ENCODE measurements around the gene TRIM38. TPM values are rescaled to one million over a fixed set of nuclear protein-coding genes. Genes with fewer than 3 reads are reported as not detected.

TRIM38 gene
- total RNA-seq, 2 experiments from 2014 or later = 24.9 TPM

GRCh38 chr6:26026833-26027490 lies 64.4 kb downstream of the TRIM38 start:
- H3K36me3 Mint-ChIP-seq (ENCODE audit: low read depth) = peaks cover 10% of the 10 kb centered on the region
- H3K27ac Mint-ChIP-seq = peak overlapping the region; percentile 98
- intact Hi-C loops (cut with DNase I, micrococcal nuclease) = loop anchor here (1.0 to 10.0 kb wide), 7 partner anchors 16 to 1808 kb away; a partner anchor contains a TSS
- peaks cover 54% of the 10 kb centered on the region for H3K4me1 Mint-ChIP-seq
- H3K4me3 Mint-ChIP-seq = peak overlapping the region; percentile 81
- H3K9me3 Mint-ChIP-seq (ENCODE audit: low read depth) = no peaks in the 10 kb centered on the region
- ATAC-seq (peak; percentile 57), DNase-seq (peak; percentile 94)
- ChIA-PET POLR2A (interaction anchor here (0.8 to 10.8 kb wide), 22 partner anchors 9 to 1866 kb away, joined by 3 to 571 read pairs (median 6); partner anchors contain the start of gene TRIM38), CTCF (interaction anchor here (0.6 to 2.5 kb wide), 19 partner anchors 11 to 1844 kb away, joined by 3 to 25 read pairs (median 4); a partner anchor contains a TSS)
- H3K27me3 Mint-ChIP-seq = no peaks in the 10 kb centered on the region

GRCh38 chr6:26027491-26028211 lies 65.0 kb downstream of the TRIM38 start:
- Mint-ChIP-seq H3K4me3 (peak overlapping the region; percentile 81), H3K4me1 (peaks cover 49% of the 10 kb centered on the region), H3K9me3 (ENCODE audit: low read depth) (no peaks in the 10 kb centered on the region), H3K36me3 (ENCODE audit: low read depth) (peaks cover 10% of the 10 kb centered on the region), H3K27me3 (no peaks in the 10 kb centered on the region), H3K27ac (peak overlapping the region; percentile 98)
- POLR2A ChIA-PET = interaction anchor here (1.9 to 10.8 kb wide), 5 partner anchors 18 to 1120 kb away, joined by 9 to 571 read pairs (median 25); a partner anchor contains a TSS
- CTCF ChIA-PET = no interaction called here
- ATAC-seq (no peak), DNase-seq (no peak)
- intact Hi-C loops (cut with DNase I, micrococcal nuclease) = loop anchor here (1.0 to 10.0 kb wide), 6 partner anchors 16 to 1807 kb away; a partner anchor contains a TSS

DNA sequence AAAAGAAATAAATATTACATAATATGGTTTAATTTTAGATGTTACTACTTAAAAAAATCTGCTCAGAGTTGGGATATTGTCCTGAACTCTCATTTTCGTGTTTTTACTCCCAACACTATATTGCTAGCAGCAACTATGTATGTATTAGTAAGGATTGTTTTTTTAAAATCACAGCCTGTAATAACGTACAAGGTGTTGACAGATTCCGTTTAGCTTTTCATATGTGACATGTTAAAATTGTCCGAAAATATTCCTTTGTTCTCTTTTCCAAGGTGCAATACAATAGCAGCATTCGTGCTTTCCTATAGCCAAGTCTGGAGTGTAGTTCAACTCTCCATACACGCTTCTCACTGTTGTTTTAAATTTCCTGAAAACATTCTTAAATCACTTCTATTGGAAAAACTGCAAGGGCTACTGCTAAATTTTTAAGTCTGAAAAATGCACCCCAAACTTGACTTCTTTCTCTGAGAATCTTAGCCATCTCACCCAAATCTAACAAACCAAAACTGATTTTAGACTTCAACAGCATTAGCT lies 65.7 kb downstream of the TRIM38 start:
- ChIA-PET POLR2A (interaction anchor here (1.2 to 10.8 kb wide), 3 partner anchors 11 to 1119 kb away, joined by 4 to 571 read pairs (median 9); a partner anchor contains a TSS), CTCF (interaction anchor here (1.4 kb wide), 1 partner anchor 24 kb away, joined by 3 read pairs; no protein-coding TSS in a partner anchor)
- intact Hi-C loops (cut with DNase I, micrococcal nuclease) = loop anchor here (10.0 kb wide), 1 partner anchor 1807 kb away; a partner anchor contains a TSS
- Mint-ChIP-seq H3K27ac (peak overlapping the region; percentile 98), H3K4me1 (peaks cover 50% of the 10 kb centered on the region), H3K9me3 (ENCODE audit: low read depth) (no peaks in the 10 kb centered on the region), H3K36me3 (ENCODE audit: low read depth) (peaks cover 10% of the 10 kb centered on the region), H3K27me3 (no peaks in the 10 kb centered on the region), H3K4me3 (no peak overlapping the region)
- no peak for ATAC-seq
- no peak for DNase-seq

DNA sequence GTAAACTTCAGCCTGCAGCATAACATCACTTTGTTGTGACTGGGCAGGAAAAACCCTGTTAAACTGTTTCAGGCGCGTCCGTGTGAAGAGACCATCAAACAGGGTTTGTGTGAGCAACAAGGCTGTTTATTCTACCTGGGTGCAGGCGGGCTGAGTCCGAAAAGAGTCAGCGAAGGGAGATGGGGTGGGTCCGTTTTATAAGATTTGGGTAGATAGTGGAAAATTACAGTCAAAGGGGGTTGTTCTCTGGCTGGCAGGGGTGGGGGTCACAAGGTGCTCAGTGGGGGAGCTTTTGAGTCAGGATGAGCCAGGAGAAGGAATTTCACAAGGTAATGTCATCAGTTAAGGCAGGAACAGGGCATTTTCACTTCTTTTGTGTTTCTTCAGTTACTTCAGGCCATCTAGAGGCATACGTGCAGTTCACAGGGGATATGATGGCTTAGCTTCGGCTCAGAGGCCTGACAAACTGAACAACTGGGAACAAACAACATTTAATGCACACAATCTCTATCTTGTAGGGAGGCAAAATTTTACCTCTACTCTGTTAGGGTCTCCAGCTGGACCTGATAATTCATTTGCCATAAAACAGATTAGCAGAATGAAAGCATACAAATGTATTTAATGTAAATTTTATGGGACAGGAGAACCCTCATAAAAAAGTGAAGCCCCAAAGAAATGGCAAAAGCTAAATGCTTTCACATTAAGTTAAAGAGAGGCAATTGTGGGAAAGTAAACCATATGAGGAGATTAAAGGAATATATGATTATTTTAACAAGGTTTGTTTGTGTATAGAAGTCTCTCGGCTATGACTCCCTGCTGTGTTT lies 66.4 kb downstream of the TRIM38 start:
- Mint-ChIP-seq H3K9me3 (ENCODE audit: low read depth) (no peaks in the 10 kb centered on the region), H3K36me3 (ENCODE audit: low read depth) (peaks cover 10% of the 10 kb centered on the region), H3K4me3 (peak overlapping the region; percentile 20), H3K27me3 (no peaks in the 10 kb centered on the region), H3K27ac (peak overlapping the region; percentile 86), H3K4me1 (peaks cover 55% of the 10 kb centered on the region)
- intact Hi-C loops (cut with DNase I, micrococcal nuclease) = loop anchor here (10.0 kb wide), 1 partner anchor 1806 kb away; a partner anchor contains a TSS
- DNase-seq (no peak), ATAC-seq (no peak)
- ChIA-PET CTCF (interaction anchor here (1.0 to 3.5 kb wide), 4 partner anchors 8 to 24 kb away, joined by 3 to 8 read pairs (median 3); a partner anchor contains a TSS), POLR2A (interaction anchor here (1.2 to 10.8 kb wide), 3 partner anchors 7 to 16 kb away, joined by 4 to 571 read pairs (median 179); a partner anchor contains a TSS)

GRCh38 chr6:26029570-26029856 lies 66.9 kb downstream of the TRIM38 start:
- Mint-ChIP-seq H3K4me3 (no peak overlapping the region), H3K27ac (peak overlapping the region; percentile 86), H3K9me3 (ENCODE audit: low read depth) (no peaks in the 10 kb centered on the region), H3K36me3 (ENCODE audit: low read depth) (peaks cover 10% of the 10 kb centered on the region), H3K27me3 (no peaks in the 10 kb centered on the region), H3K4me1 (peaks cover 60% of the 10 kb centered on the region)
- intact Hi-C loops (cut with DNase I, micrococcal nuclease) = loop anchor here (10.0 kb wide), 1 partner anchor 1805 kb away; a partner anchor contains a TSS
- ATAC-seq (no peak), DNase-seq (no peak)
- CTCF ChIA-PET = interaction anchor here (1.0 to 3.5 kb wide), 4 partner anchors 9 to 23 kb away, joined by 3 to 8 read pairs (median 3); a partner anchor contains a TSS
- POLR2A ChIA-PET = interaction anchor here (1.2 to 10.8 kb wide), 3 partner anchors 8 to 16 kb away, joined by 4 to 571 read pairs (median 179); a partner anchor contains a TSS

- Mint-ChIP-seq H3K4me3 (peak overlapping the region; percentile 81), H3K9me3 (ENCODE audit: low read depth) (no peaks in the 10 kb centered on the region), H3K27ac (peak overlapping the region; percentile 74), H3K36me3 (ENCODE audit: low read depth) (peaks cover 10% of the 10 kb centered on the region), H3K27me3 (no peaks in the 10 kb centered on the region), H3K4me1 (peaks cover 62% of the 10 kb centered on the region)
- DNase-seq = no peak
- CTCF ChIA-PET = interaction anchor here (1.0 to 4.4 kb wide), 8 partner anchors 9 to 38 kb away, joined by 3 to 49 read pairs (median 6); a partner anchor contains a TSS
- POLR2A ChIA-PET = interaction anchor here (1.5 to 10.8 kb wide), 6 partner anchors 8 to 159 kb away, joined by 3 to 571 read pairs (median 68); a partner anchor contains a TSS
- intact Hi-C loops (cut with DNase I, micrococcal nuclease) = loop anchor here (5.0 to 10.0 kb wide), 2 partner anchors 1782 to 1805 kb away; a partner anchor contains a TSS
- ATAC-seq = no peak
Measured at GRCh38 chr6:26029857-26030653, 67.5 kb downstream of the TRIM38 start.

GRCh38 chr6:26030716-26031115 lies 68.1 kb downstream of the TRIM38 start:
- Mint-ChIP-seq H3K27ac (peak overlapping the region; percentile 74), H3K9me3 (ENCODE audit: low read depth) (no peaks in the 10 kb centered on the region), H3K36me3 (ENCODE audit: low read depth) (peaks cover 10% of the 10 kb centered on the region), H3K4me1 (peaks cover 56% of the 10 kb centered on the region), H3K4me3 (peak overlapping the region; percentile 81), H3K27me3 (no peaks in the 10 kb centered on the region)
- intact Hi-C loops (cut with DNase I, micrococcal nuclease) = loop anchor here in 1 of 2 experiments (5.0 kb wide), 1 partner anchor 1782 kb away; a partner anchor contains a TSS
- DNase-seq = no peak
- POLR2A ChIA-PET = interaction anchor here (1.1 to 10.8 kb wide), 11 partner anchors 9 to 186 kb away, joined by 3 to 571 read pairs (median 26); a partner anchor contains a TSS
- no peak for ATAC-seq
- CTCF ChIA-PET = interaction anchor here (1.3 to 4.4 kb wide), 8 partner anchors 10 to 67 kb away, joined by 3 to 49 read pairs (median 8); a partner anchor contains a TSS

- no peaks in the 10 kb centered on the region for H3K9me3 Mint-ChIP-seq (ENCODE audit: low read depth)
- ChIA-PET CTCF (interaction anchor here (1.1 to 4.4 kb wide), 9 partner anchors 10 to 93 kb away, joined by 3 to 49 read pairs (median 8); a partner anchor contains a TSS), POLR2A (interaction anchor here (0.9 to 10.8 kb wide), 17 partner anchors 10 to 1834 kb away, joined by 3 to 571 read pairs (median 9); a partner anchor contains a TSS)
- H3K27ac Mint-ChIP-seq = peak overlapping the region; percentile 98
- H3K4me1 Mint-ChIP-seq = peaks cover 51% of the 10 kb centered on the region
- intact Hi-C loops (cut with DNase I, micrococcal nuclease) = loop anchor here in 1 of 2 experiments (5.0 kb wide), 1 partner anchor 1781 kb away; a partner anchor contains a TSS
- no peaks in the 10 kb centered on the region for H3K27me3 Mint-ChIP-seq
- H3K36me3 Mint-ChIP-seq (ENCODE audit: low read depth) = peaks cover 10% of the 10 kb centered on the region
- ATAC-seq (no peak), DNase-seq (no peak)
- H3K4me3 Mint-ChIP-seq = peak overlapping the region; percentile 81
Measured at GRCh38 chr6:26031151-26031594, 68.6 kb downstream of the TRIM38 start.

DNA sequence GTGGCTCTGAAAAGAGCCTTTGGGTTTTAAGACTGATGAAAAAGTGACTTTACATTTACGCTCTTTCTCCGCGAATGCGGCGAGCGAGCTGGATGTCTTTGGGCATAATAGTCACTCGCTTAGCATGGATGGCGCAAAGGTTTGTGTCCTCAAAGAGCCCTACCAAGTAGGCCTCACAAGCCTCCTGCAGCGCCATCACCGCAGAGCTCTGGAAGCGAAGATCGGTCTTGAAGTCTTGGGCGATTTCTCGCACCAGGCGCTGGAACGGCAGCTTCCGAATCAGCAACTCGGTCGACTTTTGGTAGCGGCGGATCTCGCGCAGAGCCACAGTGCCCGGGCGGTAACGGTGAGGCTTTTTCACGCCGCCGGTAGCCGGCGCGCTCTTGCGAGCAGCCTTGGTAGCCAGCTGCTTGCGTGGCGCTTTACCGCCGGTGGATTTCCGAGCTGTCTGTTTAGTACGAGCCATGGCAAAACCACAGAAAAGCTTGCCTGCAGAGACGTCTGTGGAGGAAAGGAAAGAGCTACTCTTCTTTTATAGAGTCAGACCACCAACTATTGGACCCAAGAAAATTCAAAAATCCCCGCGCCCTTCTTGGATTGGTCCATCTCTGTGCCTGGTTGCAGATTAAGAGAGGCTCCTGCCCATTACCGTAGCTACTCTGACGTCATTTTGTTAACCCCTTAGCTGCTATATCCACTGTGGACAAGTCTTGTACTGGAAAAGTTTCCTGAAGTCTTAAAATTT lies 69.2 kb downstream of the TRIM38 start:
- peak; percentile 92 for DNase-seq
- Mint-ChIP-seq H3K36me3 (ENCODE audit: low read depth) (peaks cover 10% of the 10 kb centered on the region), H3K27ac (peak overlapping the region; percentile 98), H3K27me3 (no peaks in the 10 kb centered on the region), H3K9me3 (ENCODE audit: low read depth) (no peaks in the 10 kb centered on the region), H3K4me3 (peak overlapping the region; percentile 81), H3K4me1 (peaks cover 50% of the 10 kb centered on the region)
- CTCF ChIA-PET = interaction anchor here (0.8 to 4.4 kb wide), 12 partner anchors 11 to 92 kb away, joined by 3 to 49 read pairs (median 4); partner anchors contain the start of gene HFE
- intact Hi-C loops (cut with DNase I, micrococcal nuclease) = loop anchor here (1.0 to 5.0 kb wide), 9 partner anchors 92 to 1781 kb away; a partner anchor contains a TSS
- POLR2A ChIA-PET = interaction anchor here (0.5 to 10.8 kb wide), 25 partner anchors 10 to 1861 kb away, joined by 3 to 571 read pairs (median 8); a partner anchor contains a TSS
- ATAC-seq = peak; percentile 69
